H1 (cell line): ENCODE results near the gene PPID. TPM values are rescaled to one million over a fixed set of nuclear protein-coding genes. Genes with fewer than 3 reads are reported as not detected.

Source experiments
- BACH1 ChIP-seq: IDR thresholded peaks from 2 replicates; pipeline ENCODE4 v1.6.1; 2012; ENCODE audit warnings: low read length, improper control_type of control experiment
- FOSL1 ChIP-seq: IDR thresholded peaks from 2 replicates; pipeline ENCODE4 v1.6.1; 2011; ENCODE audit warnings: mild to moderate bottlenecking, low read depth, low read length, moderate library complexity; ENCODE audit not compliant: insufficient read depth
- GTF2F1 ChIP-seq: IDR thresholded peaks from 2 replicates; pipeline ENCODE4 v1.6.1; 2012; ENCODE audit warnings: low read depth, low read length, improper control_type of control experiment, borderline replicate concordance
- JUND ChIP-seq: IDR thresholded peaks from 2 replicates; pipeline ENCODE4 v1.6.1; 2011; ENCODE audit warnings: mild to moderate bottlenecking, improper control_type of control experiment, low read length
- KDM5A ChIP-seq: fragments of 200-600 bp; IDR thresholded peaks from 2 replicates; pipeline ENCODE4 v1.7.1; 2012; ENCODE audit warnings: mild to moderate bottlenecking, low read length, inconsistent platforms, mixed read lengths
- SP1 ChIP-seq: IDR thresholded peaks from 2 replicates; pipeline ENCODE4 v1.6.1; 2011; ENCODE audit warnings: low read depth, low read length
- polyA plus RNA-seq, 7 experiments: library from polyadenylated mRNA; depleted of rRNA in 3 of 7; stranded (reverse) in 5 of 7; unstranded in 2 of 7; fragments of >200 nt in 5 of 7; fragments of 200-250 nt in 2 of 7; gene quantifications; 1 replicate in 5 of 7; 2 replicates in 1 of 7; 4 replicates in 1 of 7; pipeline versions ENCODE4 v1.2.1 to v1.2.3, GENCODE V29; 2011 to 2013; ENCODE audit warnings: missing spikeins in 2 of 7, mixed read lengths in 2 of 7
- total RNA-seq: library from RNA; stranded (reverse); fragmentation: NEBNext Ultra II Directional; extraction: Animal tissue kit (Norgen Biotek cat#: 25700); gene quantifications from 2 replicates; pipeline ENCODE4 v1.2.1, GENCODE V29; 2021
- TF ChIP-seq, protein P1 (sequence below), 3 experiments: IDR thresholded peaks; 1 replicate in 2 of 3; 2 replicates in 1 of 3; pipeline versions ENCODE4 v1.5.1 to v1.6.1; 2011; ENCODE audit warnings: low read length in 3 of 3, mild to moderate bottlenecking in 3 of 3, inconsistent platforms in 2 of 3, low read depth in 1 of 3, moderate library complexity in 1 of 3; ENCODE audit not compliant: insufficient read depth in 1 of 3; ENCODE audit errors: control extremely low read depth in 1 of 3
- TF ChIP-seq, protein P2 (sequence below): IDR thresholded peaks from 2 replicates; pipeline ENCODE4 v1.6.1; 2011; ENCODE audit warnings: low read depth, mild to moderate bottlenecking, low read length; ENCODE audit not compliant: insufficient read depth

The PPID gene
- total and polyA plus RNA-seq, 2 of the 8 experiments (the other 6 are each of a cell fraction or from before 2014, with no cell fraction given) = 20.2 to 53.2 TPM

DNA sequence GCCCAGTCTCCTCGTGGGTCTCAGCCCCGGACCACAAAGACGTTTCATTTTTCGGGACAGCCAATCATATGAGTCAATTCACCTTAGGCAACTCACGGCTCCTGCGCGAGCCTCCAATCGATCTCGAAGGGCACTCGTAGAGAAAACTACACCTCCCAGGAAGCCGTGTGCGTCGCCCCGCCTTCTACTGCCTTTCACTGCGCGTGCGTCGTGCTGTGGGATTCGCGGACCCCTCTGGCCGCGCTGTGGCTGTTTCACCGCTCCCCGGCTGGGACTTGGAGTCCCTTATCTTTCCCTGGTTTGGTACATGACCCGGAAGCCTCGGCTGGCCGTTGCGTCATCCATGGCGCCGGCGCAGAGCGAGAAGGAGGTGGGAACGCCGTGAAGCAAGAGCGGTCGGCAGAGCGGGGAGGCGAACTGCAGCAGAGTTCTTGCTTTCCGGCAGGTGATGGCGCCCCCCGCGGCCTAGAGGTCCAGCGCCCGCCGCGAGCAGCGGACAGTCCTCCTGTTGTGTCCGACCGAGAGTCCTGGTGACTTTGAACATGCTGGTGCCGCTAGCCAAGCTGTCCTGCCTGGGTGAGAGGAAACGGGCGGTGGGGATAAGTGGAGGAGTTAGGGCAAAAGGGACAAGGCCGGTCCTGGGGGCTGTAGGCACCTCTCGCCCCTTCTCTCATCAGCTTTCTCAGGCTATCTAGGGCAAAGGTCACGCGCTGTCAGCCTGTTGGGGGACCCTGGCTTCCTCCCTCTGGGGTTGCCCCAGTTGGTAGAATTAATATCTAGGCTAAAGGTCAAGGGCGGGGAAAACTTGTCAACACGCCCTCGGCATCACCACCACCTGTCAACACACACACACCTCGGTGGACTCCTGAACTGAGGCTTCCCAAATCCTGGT, 51.0 kb downstream of the PPID start, which contains the start of gene ETFDH (continued):
- TF ChIP-seq SP1 = no peak; the same call in 1 of the 2 replicates
- TF ChIP-seq, protein P1, sequence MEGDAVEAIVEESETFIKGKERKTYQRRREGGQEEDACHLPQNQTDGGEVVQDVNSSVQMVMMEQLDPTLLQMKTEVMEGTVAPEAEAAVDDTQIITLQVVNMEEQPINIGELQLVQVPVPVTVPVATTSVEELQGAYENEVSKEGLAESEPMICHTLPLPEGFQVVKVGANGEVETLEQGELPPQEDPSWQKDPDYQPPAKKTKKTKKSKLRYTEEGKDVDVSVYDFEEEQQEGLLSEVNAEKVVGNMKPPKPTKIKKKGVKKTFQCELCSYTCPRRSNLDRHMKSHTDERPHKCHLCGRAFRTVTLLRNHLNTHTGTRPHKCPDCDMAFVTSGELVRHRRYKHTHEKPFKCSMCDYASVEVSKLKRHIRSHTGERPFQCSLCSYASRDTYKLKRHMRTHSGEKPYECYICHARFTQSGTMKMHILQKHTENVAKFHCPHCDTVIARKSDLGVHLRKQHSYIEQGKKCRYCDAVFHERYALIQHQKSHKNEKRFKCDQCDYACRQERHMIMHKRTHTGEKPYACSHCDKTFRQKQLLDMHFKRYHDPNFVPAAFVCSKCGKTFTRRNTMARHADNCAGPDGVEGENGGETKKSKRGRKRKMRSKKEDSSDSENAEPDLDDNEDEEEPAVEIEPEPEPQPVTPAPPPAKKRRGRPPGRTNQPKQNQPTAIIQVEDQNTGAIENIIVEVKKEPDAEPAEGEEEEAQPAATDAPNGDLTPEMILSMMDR (IDR thresholded peaks at IDR 0.05; ENCODE audit: control extremely low read depth in 1 of 3, insufficient read depth in 1 of 3, low read depth in 1 of 3, low read length in 3 of 3) = peak; percentile 36 to 69 (median 60)
- TF ChIP-seq JUND = peak; percentile 96
- no peak for TF ChIP-seq KDM5A
- TF ChIP-seq BACH1 = no peak
- TF ChIP-seq GTF2F1 = no peak
- TF ChIP-seq, protein P2, sequence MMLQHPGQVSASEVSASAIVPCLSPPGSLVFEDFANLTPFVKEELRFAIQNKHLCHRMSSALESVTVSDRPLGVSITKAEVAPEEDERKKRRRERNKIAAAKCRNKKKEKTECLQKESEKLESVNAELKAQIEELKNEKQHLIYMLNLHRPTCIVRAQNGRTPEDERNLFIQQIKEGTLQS = peak; percentile 94
- TF ChIP-seq FOSL1 = no peak
